Ovary (tissue), 9 donors: ENCODE measurements around the gene PKD1L1. TPM values are rescaled to one million over a fixed set of nuclear protein-coding genes. Genes with fewer than 3 reads are reported as not detected.

Source experiments
- DNase-seq, 5 donors: peaks; one replicate each; pipeline ENCODE4 v3.0.0-alpha.2; 2019 to 2020
- H3K27ac ChIP-seq, 2 donors: fragments of 200-600 bp; one replicate each; pipeline versions ENCODE4 v1.5.1 to v1.8.0; 2019 to 2022
- H3K27me3 ChIP-seq: fragments of 200-600 bp; one replicate; pipeline ENCODE4 v1.8.0; 2022
- H3K36me3 ChIP-seq: fragments of 200-600 bp; sonication (generic); one replicate; pipeline ENCODE4 v1.5.1; 2019
- H3K4me1 ChIP-seq: one replicate; pipeline ENCODE4 v1.8.1; 2013; ENCODE audit warnings: mild to moderate bottlenecking, moderate library complexity; ENCODE audit not compliant: insufficient read depth
- H3K4me3 ChIP-seq: fragments of 200-600 bp; sonication (generic); one replicate; pipeline ENCODE4 v1.5.1; 2017
- H3K9me3 ChIP-seq, 2 donors: fragments of 200-600 bp in 1 of 2; sonication (generic) in 1 of 2; one replicate each; pipeline versions ENCODE4 v1.5.1 to v1.8.1; 2013 to 2019; ENCODE audit warnings: mild to moderate bottlenecking in 1 of 2, moderate library complexity in 1 of 2
- CTCF ChIP-seq, 3 donors: fragments of 450-650 bp in 2 of 3; fragments of 200-600 bp in 1 of 3; IDR thresholded peaks; one replicate each; pipeline versions ENCODE4 v1.5.1 to v1.8.0; 2016 to 2022; ENCODE audit warnings: antibody characterized with exemption in 3 of 3, mild to moderate bottlenecking in 1 of 3
- EP300 ChIP-seq: sonication (generic); formaldehyde crosslinking; IDR thresholded peaks from one replicate; pipeline ENCODE4 v1.6.1; 2017; ENCODE audit warnings: antibody characterized with exemption
- POLR2A ChIP-seq: fragments of 450-650 bp; IDR thresholded peaks from one replicate; pipeline ENCODE4 v1.6.1; 2017; ENCODE audit warnings: antibody characterized with exemption, mild to moderate bottlenecking, moderate library complexity
- WGBS, 3 donors: extraction: QIAGEN DNeasy Blood & Tissue Kit in 1 of 3; methylation state at CpG; one replicate each; pipeline versions ENCODE4 v1.1.5 to v1.1.7; 2013 to 2017; 5-methylcytosine and 5-hydroxymethylcytosine counted together
- intact Hi-C, 4 donors: fragments of 100-400 bp; cut with DNase I; formaldehyde crosslinking; loops; one replicate each; pipeline versions ENCODE4 v1.11.0 to v1.15.1; 2022 to 2023
- polyA plus RNA-seq, 2 donors: library from polyadenylated mRNA; stranded (reverse); fragments of 200-250 nt in 1 of 2; fragments of 350-450 nt in 1 of 2; fragmentation: Illumina TruSeq in 1 of 2; extraction: RNeasy Lipid Tissue Mini Kit (QIAGEN cat#74804) in 1 of 2; gene quantifications; one replicate each; pipeline ENCODE4 v1.2.3, GENCODE V29; 2013 to 2014
- total RNA-seq, 7 donors: library from RNA; depleted of rRNA in 2 of 7; stranded (reverse); fragments of >200 nt in 2 of 7; fragmentation: NEBNext Ultra II Directional in 3 of 7; extraction: Animal tissue kit (Norgen Biotek cat#: 25700) in 3 of 7; gene quantifications; one replicate each; pipeline versions ENCODE4 v1.1.0 to v1.2.4, GENCODE V29; 2016 to 2023
- donor health status: DM: no; HTN: no; CAD: no; lungs with moderate emphysema.
- donor health status: DM: no; HTN: no; CAD: no.
- donor health status: Bipolar disorder and iron deficiency.
- donor health status: DM: yes; HTN: yes; CAD: no.
- donor health status: DM: no; HTN: no; CAD: no.
- donor health status: DM: yes; HTN: yes; CAD: no.

Gene PKD1L1
- total and polyA plus RNA-seq, 9 donors = 0.11 to 0.48 (median 0.22) TPM

GRCh38 chr7:47764746-47765145 lies 183.5 kb downstream of the PKD1L1 start:
- H3K9me3 ChIP-seq = no peaks in the 10 kb centered on the region
- H3K4me1 ChIP-seq = peaks cover 4% of the 10 kb centered on the region
- 89 to 91% (median 89%) methylated on average over 5 of the region's 5 CpGs for WGBS, 3 donors
- DNase-seq = no peak
- TF ChIP-seq CTCF (IDR thresholded peaks at IDR 0.05) (no peak), POLR2A (no peak), EP300 (no peak)
- H3K27ac ChIP-seq = no peak overlapping the region
- no peak overlapping the region for H3K4me3 ChIP-seq
- H3K27me3 ChIP-seq = no peaks in the 10 kb centered on the region
- intact Hi-C loops = no loop called here
- H3K36me3 ChIP-seq = no peaks in the 10 kb centered on the region

- no peak overlapping the region for H3K27ac ChIP-seq
- WGBS, 3 donors = 47 to 53% (median 51%) methylated on average over 9 of the region's 9 CpGs
Observed at GRCh38 chr7:47763063-47763974, 184.9 kb downstream of the PKD1L1 start.

GRCh38 chr7:47762746-47763062 lies 185.6 kb downstream of the PKD1L1 start:
- no peak for TF ChIP-seq CTCF (IDR thresholded peaks at IDR 0.05)
- no peak for TF ChIP-seq EP300
- TF ChIP-seq POLR2A = no peak
- Histone ChIP-seq H3K4me3 (no peak overlapping the region), H3K4me1 (peaks cover 12% of the 10 kb centered on the region), H3K36me3 (no peaks in the 10 kb centered on the region), H3K9me3 (no peaks in the 10 kb centered on the region), H3K27me3 (no peaks in the 10 kb centered on the region), H3K27ac (no peak overlapping the region)
- intact Hi-C loops = no loop called here
- 94 to 99% (median 96%) methylated on average over 4 of the region's 4 CpGs for WGBS, 3 donors
- DNase-seq = no peak

More at GRCh38 chr7:47763063-47763974, 184.9 kb downstream of the PKD1L1 start:
- intact Hi-C loops = no loop called here
- TF ChIP-seq CTCF (IDR thresholded peaks at IDR 0.05) (no peak), POLR2A (no peak), EP300 (no peak)
- peaks cover 8% of the 10 kb centered on the region for H3K4me1 ChIP-seq
- DNase-seq = no peak
- no peak overlapping the region for H3K4me3 ChIP-seq
- H3K36me3 ChIP-seq = no peaks in the 10 kb centered on the region
- no peaks in the 10 kb centered on the region for H3K27me3 ChIP-seq
- no peaks in the 10 kb centered on the region for H3K9me3 ChIP-seq

- no peaks in the 10 kb centered on the region for H3K9me3 ChIP-seq
- peaks cover 14% of the 10 kb centered on the region for H3K4me1 ChIP-seq
- H3K4me3 ChIP-seq = no peak overlapping the region
- H3K27me3 ChIP-seq = no peaks in the 10 kb centered on the region
- no peaks in the 10 kb centered on the region for H3K36me3 ChIP-seq
- no peak for DNase-seq
- no peak overlapping the region for H3K27ac ChIP-seq
- TF ChIP-seq EP300 (no peak), POLR2A (no peak), CTCF (IDR thresholded peaks at IDR 0.05) (no peak)
- intact Hi-C loops = no loop called here
Observed at GRCh38 chr7:47762207-47762606, 186.1 kb downstream of the PKD1L1 start.
